GM19099 (cell line): Measurements from ENCODE around the gene OBP2A.

ENCODE experiments used
- POLR2A ChIP-seq: IDR thresholded peaks from 3 replicates; pipeline ENCODE4 v1.6.1; 2011; ENCODE audit warnings: low read depth; ENCODE audit not compliant: insufficient read length; ENCODE audit errors: extremely low read depth

OBP2A gene

GRCh38 chr9:135520916-135521607, 24.9 kb upstream of the OBP2A start, which contains the start of gene LCN1:
LCN1 (plus strand) TSS chr9:135521440; CDS start chr9:135521498, 58 bp downstream.
- no peak for TF ChIP-seq POLR2A

- no peak for TF ChIP-seq POLR2A
Observed at GRCh38 chr9:135521608-135522095, 24.3 kb upstream of the OBP2A start.

- no peak for TF ChIP-seq POLR2A
Observed at GRCh38 chr9:135522137-135522877, 23.6 kb upstream of the OBP2A start.

GRCh38 chr9:135522931-135523330, 23.0 kb upstream of the OBP2A start:
- TF ChIP-seq POLR2A: no peak

GRCh38 chr9:135523521-135524129, 22.3 kb upstream of the OBP2A start:
- TF ChIP-seq POLR2A: no peak

GRCh38 chr9:135524130-135524861, 21.6 kb upstream of the OBP2A start:
- no peak for TF ChIP-seq POLR2A

GRCh38 chr9:135525241-135526088, 20.5 kb upstream of the OBP2A start:
- TF ChIP-seq POLR2A: no peak

- no peak for TF ChIP-seq POLR2A
Observed at GRCh38 chr9:135526089-135526729, 19.7 kb upstream of the OBP2A start.

GRCh38 chr9:135526730-135527571, 19.0 kb upstream of the OBP2A start:
- no peak for TF ChIP-seq POLR2A

- no peak for TF ChIP-seq POLR2A
Observed at GRCh38 chr9:135530146-135530545, 15.8 kb upstream of the OBP2A start.

- TF ChIP-seq POLR2A: no peak
Observed at GRCh38 chr9:135531096-135531495, 14.8 kb upstream of the OBP2A start.

GRCh38 chr9:135533113-135533512, 12.8 kb upstream of the OBP2A start:
- TF ChIP-seq POLR2A: no peak

GRCh38 chr9:135533674-135534073, 12.3 kb upstream of the OBP2A start:
- no peak for TF ChIP-seq POLR2A
